ENCODE results near the gene CACFD1. TPM values are rescaled to one million over a fixed set of nuclear protein-coding genes. Genes with fewer than 3 reads are reported as not detected.

The CACFD1 gene
- total RNA-seq, 1 experiment from 2014 or later: 15.1 TPM

- no peak for TF ChIP-seq CTCF (IDR thresholded peaks at IDR 0.05; ENCODE audit: unreplicated experiment)
- Mint-ChIP-seq H3K4me1 (ENCODE audit: low read depth, unreplicated experiment) (no peaks in the 10 kb centered on the region), H3K27me3 (ENCODE audit: unreplicated experiment) (peaks cover 18% of the 10 kb centered on the region), H3K36me3 (ENCODE audit: insufficient read depth, unreplicated experiment) (peaks cover 5% of the 10 kb centered on the region), H3K27ac (ENCODE audit: unreplicated experiment) (no peak overlapping the region), H3K4me3 (ENCODE audit: low read depth, unreplicated experiment) (no peak overlapping the region), H3K9me3 (ENCODE audit: low read depth, unreplicated experiment) (no peaks in the 10 kb centered on the region)
- BruUV-seq (replicated peaks): no TSS peak
- CTCF ChIA-PET: no interaction called here
- no peak for DNase-seq
- intact Hi-C loops (cut with micrococcal nuclease; ENCODE audit: unreplicated experiment): no loop called here
These were observed 30.5 kb downstream of the CACFD1 start for GRCh38 chr9:133490201-133490681.

DNA sequence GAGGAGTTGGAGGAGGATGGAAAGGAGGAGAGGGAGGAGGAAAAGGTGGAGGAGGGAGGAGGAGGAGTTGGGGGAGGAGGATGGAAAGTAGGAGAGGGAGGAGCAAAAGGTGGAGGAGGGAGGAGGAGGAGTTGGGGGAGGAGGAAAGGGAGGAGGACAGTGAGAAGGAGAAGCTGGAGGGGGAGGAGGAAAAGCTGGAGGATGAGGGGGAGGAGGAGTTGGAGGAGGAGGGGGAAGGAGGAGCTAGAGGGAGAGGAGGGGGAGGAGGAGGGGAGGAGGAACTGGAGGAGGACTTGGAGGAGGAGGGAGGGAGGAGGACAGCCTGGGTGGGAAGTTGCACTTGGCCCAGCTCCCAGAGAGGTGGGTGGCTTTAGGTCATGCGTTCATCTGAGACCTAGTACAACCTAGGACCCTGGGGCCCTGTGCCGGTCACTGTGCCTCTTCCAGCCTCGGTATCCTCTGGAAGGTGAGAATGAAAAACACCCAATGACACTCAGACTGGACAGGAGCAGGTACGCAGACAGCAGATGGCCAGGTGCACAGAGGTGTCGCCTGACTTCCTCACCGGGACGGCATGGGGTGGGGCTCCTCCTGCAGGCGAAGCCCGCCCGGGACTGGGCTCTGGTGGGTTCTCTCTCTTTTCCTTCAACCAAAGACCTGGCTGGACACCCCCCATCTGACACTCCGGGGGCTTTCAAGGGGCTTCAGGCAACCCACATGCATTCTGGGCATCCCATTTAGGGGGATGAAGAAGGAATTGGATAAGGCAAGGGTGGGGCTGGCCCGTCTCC is 31.3 kb downstream of the CACFD1 start:
- CTCF ChIA-PET: no interaction called here
- no peak for DNase-seq
- intact Hi-C loops (cut with micrococcal nuclease; ENCODE audit: unreplicated experiment): no loop called here
- Mint-ChIP-seq H3K27ac (ENCODE audit: unreplicated experiment) (no peak overlapping the region), H3K4me3 (ENCODE audit: low read depth, unreplicated experiment) (no peak overlapping the region), H3K4me1 (ENCODE audit: low read depth, unreplicated experiment) (no peaks in the 10 kb centered on the region), H3K36me3 (ENCODE audit: insufficient read depth, unreplicated experiment) (peaks cover 5% of the 10 kb centered on the region), H3K27me3 (ENCODE audit: unreplicated experiment) (peaks cover 18% of the 10 kb centered on the region), H3K9me3 (ENCODE audit: low read depth, unreplicated experiment) (no peaks in the 10 kb centered on the region)
- TF ChIP-seq CTCF (IDR thresholded peaks at IDR 0.05; ENCODE audit: unreplicated experiment): no peak
- no TSS peak for BruUV-seq (replicated peaks)

- intact Hi-C loops (cut with micrococcal nuclease; ENCODE audit: unreplicated experiment): no loop called here
- H3K4me1 Mint-ChIP-seq (ENCODE audit: low read depth, unreplicated experiment): no peaks in the 10 kb centered on the region
- H3K27ac Mint-ChIP-seq (ENCODE audit: unreplicated experiment): no peak overlapping the region
- H3K9me3 Mint-ChIP-seq (ENCODE audit: low read depth, unreplicated experiment): no peaks in the 10 kb centered on the region
- DNase-seq: no peak
- H3K4me3 Mint-ChIP-seq (ENCODE audit: low read depth, unreplicated experiment): no peak overlapping the region
- H3K27me3 Mint-ChIP-seq (ENCODE audit: unreplicated experiment): peaks cover 18% of the 10 kb centered on the region
- no peak for TF ChIP-seq CTCF (IDR thresholded peaks at IDR 0.05; ENCODE audit: unreplicated experiment)
- CTCF ChIA-PET: interaction anchor here (0.6 kb wide), 1 partner anchor 752 kb away, joined by 5 read pairs; no protein-coding TSS in a partner anchor
- peaks cover 5% of the 10 kb centered on the region for H3K36me3 Mint-ChIP-seq (ENCODE audit: insufficient read depth, unreplicated experiment)
- BruUV-seq (replicated peaks): no TSS peak
These were observed 31.8 kb downstream of the CACFD1 start for GRCh38 chr9:133491656-133491925.

GRCh38 chr9:133492061-133493021 is 32.6 kb downstream of the CACFD1 start:
- H3K9me3 Mint-ChIP-seq (ENCODE audit: low read depth, unreplicated experiment): no peaks in the 10 kb centered on the region
- no TSS peak for BruUV-seq (replicated peaks)
- peaks cover 19% of the 10 kb centered on the region for H3K27me3 Mint-ChIP-seq (ENCODE audit: unreplicated experiment)
- H3K4me1 Mint-ChIP-seq (ENCODE audit: low read depth, unreplicated experiment): no peaks in the 10 kb centered on the region
- CTCF ChIA-PET: interaction anchor here (0.6 kb wide), 1 partner anchor 753 kb away, joined by 5 read pairs; no protein-coding TSS in a partner anchor
- no peak overlapping the region for H3K4me3 Mint-ChIP-seq (ENCODE audit: low read depth, unreplicated experiment)
- DNase-seq: no peak
- peaks cover 5% of the 10 kb centered on the region for H3K36me3 Mint-ChIP-seq (ENCODE audit: insufficient read depth, unreplicated experiment)
- TF ChIP-seq CTCF (IDR thresholded peaks at IDR 0.05; ENCODE audit: unreplicated experiment): no peak
- no peak overlapping the region for H3K27ac Mint-ChIP-seq (ENCODE audit: unreplicated experiment)
- intact Hi-C loops (cut with micrococcal nuclease; ENCODE audit: unreplicated experiment): no loop called here

Measured in Calu3 (cell line).